HL-60 (cell line): Measurements from ENCODE around the gene TNIP3.

Experiments used
- CTCF ChIP-seq: IDR thresholded peaks from one replicate; pipeline ENCODE4 v1.5.1; 2011; ENCODE audit warnings: low read length, control low read depth, inconsistent platforms; ENCODE audit not compliant: insufficient read depth
- POLR2AphosphoS5 ChIP-seq: IDR thresholded peaks from 2 replicates; pipeline ENCODE4 v1.6.1; 2012; ENCODE audit warnings: low read depth

GRCh38 chr4:121192480-121192879, 28.4 kb upstream of the TNIP3 start:
- TF ChIP-seq POLR2AphosphoS5 (no peak), CTCF (peak; percentile 44)
